ENCODE results near the gene EIF4ENIF1. TPM values are rescaled to one million over a fixed set of nuclear protein-coding genes. Genes with fewer than 3 reads are reported as not detected.

Gene EIF4ENIF1
- polyA plus RNA-seq, 1 donor from 2014 or later = 12.6 TPM

- TF ChIP-seq CTCF (IDR thresholded peaks at IDR 0.05; ENCODE audit: poor library complexity, severe bottlenecking) (no peak), TAF1 (IDR thresholded peaks at IDR 0.05; ENCODE audit: low read depth) (no peak)
Measured at GRCh38 chr22:31440681-31441080, 49.0 kb downstream of the EIF4ENIF1 start (continued).

GRCh38 chr22:31439808-31440207, 49.8 kb downstream of the EIF4ENIF1 start:
- Histone ChIP-seq H3K9ac (ENCODE audit: low read length) (no peak overlapping the region), H3K27me3 (ENCODE audit: insufficient read depth, low read depth, low read length) (no peaks in the 10 kb centered on the region), H3K27ac (ENCODE audit: low read length) (no peak overlapping the region), H2AFZ (ENCODE audit: low read depth, low read length) (no peak overlapping the region), H3K4me3 (ENCODE audit: low read length) (no peak overlapping the region), H3K79me2 (replicated peaks; ENCODE audit: insufficient read depth, low read length) (no peaks in the 10 kb centered on the region), H3K9me2 (ENCODE audit: insufficient read depth, low read length) (no peaks in the 10 kb centered on the region), H4K20me1 (ENCODE audit: insufficient read depth) (no peaks in the 10 kb centered on the region), H3K9me3 (ENCODE audit: low read length) (no peaks in the 10 kb centered on the region), H3K36me3 (ENCODE audit: insufficient read depth, low read length) (peaks cover 11% of the 10 kb centered on the region), H3F3A (ENCODE audit: insufficient read depth, low read length, poor library complexity, severe bottlenecking) (no peaks in the 10 kb centered on the region), H3K4me2 (ENCODE audit: low read length) (no peak overlapping the region)
- TF ChIP-seq POLR2AphosphoS5 (IDR thresholded peaks at IDR 0.05) (no peak), MXI1 (conservative IDR thresholded peaks at IDR 0.05; ENCODE audit: poor library complexity, severe bottlenecking) (no peak), EZH2 (IDR thresholded peaks at IDR 0.05; ENCODE audit: borderline replicate concordance, insufficient read depth, low read length, poor library complexity, severe bottlenecking) (no peak), SMC3 (conservative IDR thresholded peaks at IDR 0.05; ENCODE audit: poor library complexity) (no peak), CTCF (IDR thresholded peaks at IDR 0.05; ENCODE audit: poor library complexity, severe bottlenecking) (no peak), TAF1 (IDR thresholded peaks at IDR 0.05; ENCODE audit: low read depth) (no peak)

GRCh38 chr22:31436132-31436531, 53.5 kb downstream of the EIF4ENIF1 start:
- Histone ChIP-seq H3K79me2 (replicated peaks; ENCODE audit: insufficient read depth, low read length) (no peaks in the 10 kb centered on the region), H3K36me3 (ENCODE audit: insufficient read depth, low read length) (peaks cover 4% of the 10 kb centered on the region), H3K4me2 (ENCODE audit: low read length) (no peak overlapping the region), H3K9me2 (ENCODE audit: insufficient read depth, low read length) (no peaks in the 10 kb centered on the region), H3K4me3 (ENCODE audit: low read length) (no peak overlapping the region), H2AFZ (ENCODE audit: low read depth, low read length) (no peak overlapping the region), H3F3A (ENCODE audit: insufficient read depth, low read length, poor library complexity, severe bottlenecking) (no peaks in the 10 kb centered on the region), H3K27ac (ENCODE audit: low read length) (no peak overlapping the region), H3K9ac (ENCODE audit: low read length) (no peak overlapping the region), H3K27me3 (ENCODE audit: insufficient read depth, low read depth, low read length) (no peaks in the 10 kb centered on the region), H4K20me1 (ENCODE audit: insufficient read depth) (no peaks in the 10 kb centered on the region), H3K9me3 (ENCODE audit: low read length) (no peaks in the 10 kb centered on the region)
- no peak for TF ChIP-seq POLR2AphosphoS5 (IDR thresholded peaks at IDR 0.05)
- TF ChIP-seq SMC3 (conservative IDR thresholded peaks at IDR 0.05; ENCODE audit: poor library complexity) = no peak
- no peak for TF ChIP-seq TAF1 (IDR thresholded peaks at IDR 0.05; ENCODE audit: low read depth)
- no peak for TF ChIP-seq CTCF (IDR thresholded peaks at IDR 0.05; ENCODE audit: poor library complexity, severe bottlenecking)
- no peak for TF ChIP-seq RAD21 (conservative IDR thresholded peaks at IDR 0.05)
- TF ChIP-seq MXI1 (conservative IDR thresholded peaks at IDR 0.05; ENCODE audit: poor library complexity, severe bottlenecking) = no peak
- no peak for TF ChIP-seq REST (IDR thresholded peaks at IDR 0.05; ENCODE audit: borderline replicate concordance)
- TF ChIP-seq EZH2 (IDR thresholded peaks at IDR 0.05; ENCODE audit: borderline replicate concordance, insufficient read depth, low read length, poor library complexity, severe bottlenecking) = no peak

Measured in neural cell (in vitro differentiated cells).